Measurements from ENCODE around the gene SATL1. TPM values are rescaled to one million over a fixed set of nuclear protein-coding genes. Genes with fewer than 3 reads are reported as not detected.

Gene SATL1
- total RNA-seq, 1 experiment from 2014 or later, result 0.22 TPM

DNA sequence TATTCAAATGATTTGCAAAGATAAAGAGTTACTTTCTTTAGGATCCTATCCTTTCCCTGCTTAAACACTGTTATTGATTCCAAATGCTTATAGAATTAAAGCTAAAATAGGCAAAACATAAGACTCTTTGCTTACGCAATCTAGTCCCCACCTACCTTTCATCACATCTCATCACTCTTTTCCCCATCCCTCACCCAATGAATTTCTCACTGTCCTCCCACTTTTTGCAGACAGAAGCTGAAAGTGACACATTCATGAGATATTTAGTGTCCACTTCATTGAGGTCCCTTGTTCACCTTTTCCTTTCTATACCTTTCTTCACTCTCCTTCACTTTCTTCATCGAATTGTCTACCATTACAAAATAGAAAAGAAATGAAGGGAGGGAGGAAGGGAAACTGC is 424 bp downstream of the SATL1 start (continued):
- TF ChIP-seq, protein P1, sequence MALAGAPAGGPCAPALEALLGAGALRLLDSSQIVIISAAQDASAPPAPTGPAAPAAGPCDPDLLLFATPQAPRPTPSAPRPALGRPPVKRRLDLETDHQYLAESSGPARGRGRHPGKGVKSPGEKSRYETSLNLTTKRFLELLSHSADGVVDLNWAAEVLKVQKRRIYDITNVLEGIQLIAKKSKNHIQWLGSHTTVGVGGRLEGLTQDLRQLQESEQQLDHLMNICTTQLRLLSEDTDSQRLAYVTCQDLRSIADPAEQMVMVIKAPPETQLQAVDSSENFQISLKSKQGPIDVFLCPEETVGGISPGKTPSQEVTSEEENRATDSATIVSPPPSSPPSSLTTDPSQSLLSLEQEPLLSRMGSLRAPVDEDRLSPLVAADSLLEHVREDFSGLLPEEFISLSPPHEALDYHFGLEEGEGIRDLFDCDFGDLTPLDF (CRISPR knock-in tag; IDR thresholded peaks at IDR 0.05), result no peak

DNA sequence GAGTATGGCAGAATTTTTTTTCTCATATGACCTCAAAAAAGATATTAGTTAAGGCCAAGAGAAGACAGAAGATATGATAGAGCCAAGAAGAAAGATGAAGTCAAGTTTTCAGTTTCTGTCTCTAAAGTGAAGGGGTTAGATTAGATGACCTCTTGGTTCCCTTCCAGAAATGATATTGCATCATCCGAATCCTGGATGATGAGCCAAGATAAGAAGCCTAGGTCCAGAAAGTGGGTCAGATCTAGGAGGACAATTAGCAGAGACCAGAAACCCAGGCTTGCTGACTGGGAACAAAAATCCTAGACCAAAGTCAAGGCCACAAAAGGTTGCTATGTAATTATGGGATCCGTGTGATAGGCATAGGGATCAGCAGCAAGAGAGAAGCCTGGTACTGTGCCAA is 20.2 kb downstream of the SATL1 start:
- no peaks in the 10 kb centered on the region for H3K36me3 Mint-ChIP-seq
- no peak overlapping the region for H3K27ac Mint-ChIP-seq
- no peak for ATAC-seq
- CTCF ChIA-PET, result no interaction called here
- H3K9me3 Mint-ChIP-seq, result no peaks in the 10 kb centered on the region
- H3K4me3 Mint-ChIP-seq, result no peak overlapping the region
- no peaks in the 10 kb centered on the region for H3K4me1 Mint-ChIP-seq
- TF ChIP-seq NFATC4 (CRISPR knock-in tag; IDR thresholded peaks at IDR 0.05) (no peak), NR3C1 (CRISPR knock-in tag; conservative IDR thresholded peaks at IDR 0.05; ENCODE audit: low read depth) (no peak), ELF4 (CRISPR knock-in tag; IDR thresholded peaks at IDR 0.05; ENCODE audit: low read depth) (no peak)
- TF ChIP-seq, protein P2, sequence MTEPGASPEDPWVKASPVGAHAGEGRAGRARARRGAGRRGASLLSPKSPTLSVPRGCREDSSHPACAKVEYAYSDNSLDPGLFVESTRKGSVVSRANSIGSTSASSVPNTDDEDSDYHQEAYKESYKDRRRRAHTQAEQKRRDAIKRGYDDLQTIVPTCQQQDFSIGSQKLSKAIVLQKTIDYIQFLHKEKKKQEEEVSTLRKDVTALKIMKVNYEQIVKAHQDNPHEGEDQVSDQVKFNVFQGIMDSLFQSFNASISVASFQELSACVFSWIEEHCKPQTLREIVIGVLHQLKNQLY (CRISPR knock-in tag; IDR thresholded peaks at IDR 0.05), result no peak
- POLR2A ChIA-PET, result no interaction called here
- H3K27me3 Mint-ChIP-seq (ENCODE audit: low read depth), result 0 out of 2 replicates have a peak, but pooled peaks cover 2% of the 10 kb centered on the region
- no peak for DNase-seq (ENCODE audit: low spot score)

DNA sequence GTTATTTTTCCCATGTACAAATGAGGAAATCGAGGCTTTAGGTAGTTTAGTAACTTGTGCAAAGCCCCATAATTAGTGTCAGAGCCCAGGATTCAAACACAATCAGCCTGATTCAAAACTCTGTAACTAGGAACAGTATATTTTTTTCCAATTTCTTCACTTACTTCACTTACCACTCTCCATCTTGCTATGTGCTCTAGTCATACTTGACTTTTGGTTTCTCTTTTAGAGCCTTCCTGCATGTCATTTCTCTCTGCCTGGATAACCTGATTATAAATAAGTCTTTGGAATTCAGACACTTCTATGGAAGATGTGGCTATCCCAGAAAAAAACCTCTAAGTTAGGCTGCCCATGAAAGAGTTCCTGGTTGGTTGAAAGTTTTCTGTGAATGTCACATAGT is 22.2 kb downstream of the SATL1 start:
- DNase-seq (ENCODE audit: low spot score) (no peak), ATAC-seq (no peak)
- Mint-ChIP-seq H3K9me3 (no peaks in the 10 kb centered on the region), H3K36me3 (no peaks in the 10 kb centered on the region), H3K4me1 (no peaks in the 10 kb centered on the region), H3K27ac (no peak overlapping the region), H3K4me3 (no peak overlapping the region), H3K27me3 (ENCODE audit: low read depth) (0 out of 2 replicates have a peak, but pooled peaks cover 2% of the 10 kb centered on the region)
- POLR2A ChIA-PET, result no interaction called here
- CTCF ChIA-PET, result no interaction called here
- TF ChIP-seq CBFB (CRISPR knock-in tag; IDR thresholded peaks at IDR 0.05; ENCODE audit: low read depth) (no peak), ATF1 (CRISPR knock-in tag; IDR thresholded peaks at IDR 0.05) (no peak), ZNF232 (CRISPR knock-in tag; IDR thresholded peaks at IDR 0.05) (no peak), RORB (CRISPR knock-in tag; IDR thresholded peaks at IDR 0.05) (no peak), GRHL2 (CRISPR knock-in tag; IDR thresholded peaks at IDR 0.05; ENCODE audit: insufficient replicate concordance, severe bottlenecking) (no peak), FOXP1 (CRISPR knock-in tag; IDR thresholded peaks at IDR 0.05; ENCODE audit: borderline replicate concordance) (no peak), ETV6 (CRISPR knock-in tag; IDR thresholded peaks at IDR 0.05) (no peak), NR1H2 (CRISPR knock-in tag; IDR thresholded peaks at IDR 0.05) (no peak), MXD4 (CRISPR knock-in tag; IDR thresholded peaks at IDR 0.05; ENCODE audit: borderline replicate concordance) (no peak)
- TF ChIP-seq, protein P3, sequence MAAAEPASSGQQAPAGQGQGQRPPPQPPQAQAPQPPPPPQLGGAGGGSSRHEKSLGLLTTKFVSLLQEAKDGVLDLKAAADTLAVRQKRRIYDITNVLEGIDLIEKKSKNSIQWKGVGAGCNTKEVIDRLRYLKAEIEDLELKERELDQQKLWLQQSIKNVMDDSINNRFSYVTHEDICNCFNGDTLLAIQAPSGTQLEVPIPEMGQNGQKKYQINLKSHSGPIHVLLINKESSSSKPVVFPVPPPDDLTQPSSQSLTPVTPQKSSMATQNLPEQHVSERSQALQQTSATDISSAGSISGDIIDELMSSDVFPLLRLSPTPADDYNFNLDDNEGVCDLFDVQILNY (CRISPR knock-in tag; IDR thresholded peaks at IDR 0.05), result no peak
- TF ChIP-seq, protein P4, sequence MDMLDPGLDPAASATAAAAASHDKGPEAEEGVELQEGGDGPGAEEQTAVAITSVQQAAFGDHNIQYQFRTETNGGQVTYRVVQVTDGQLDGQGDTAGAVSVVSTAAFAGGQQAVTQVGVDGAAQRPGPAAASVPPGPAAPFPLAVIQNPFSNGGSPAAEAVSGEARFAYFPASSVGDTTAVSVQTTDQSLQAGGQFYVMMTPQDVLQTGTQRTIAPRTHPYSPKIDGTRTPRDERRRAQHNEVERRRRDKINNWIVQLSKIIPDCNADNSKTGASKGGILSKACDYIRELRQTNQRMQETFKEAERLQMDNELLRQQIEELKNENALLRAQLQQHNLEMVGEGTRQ (CRISPR knock-in tag; IDR thresholded peaks at IDR 0.05), result no peak
- TF ChIP-seq, protein P5, sequence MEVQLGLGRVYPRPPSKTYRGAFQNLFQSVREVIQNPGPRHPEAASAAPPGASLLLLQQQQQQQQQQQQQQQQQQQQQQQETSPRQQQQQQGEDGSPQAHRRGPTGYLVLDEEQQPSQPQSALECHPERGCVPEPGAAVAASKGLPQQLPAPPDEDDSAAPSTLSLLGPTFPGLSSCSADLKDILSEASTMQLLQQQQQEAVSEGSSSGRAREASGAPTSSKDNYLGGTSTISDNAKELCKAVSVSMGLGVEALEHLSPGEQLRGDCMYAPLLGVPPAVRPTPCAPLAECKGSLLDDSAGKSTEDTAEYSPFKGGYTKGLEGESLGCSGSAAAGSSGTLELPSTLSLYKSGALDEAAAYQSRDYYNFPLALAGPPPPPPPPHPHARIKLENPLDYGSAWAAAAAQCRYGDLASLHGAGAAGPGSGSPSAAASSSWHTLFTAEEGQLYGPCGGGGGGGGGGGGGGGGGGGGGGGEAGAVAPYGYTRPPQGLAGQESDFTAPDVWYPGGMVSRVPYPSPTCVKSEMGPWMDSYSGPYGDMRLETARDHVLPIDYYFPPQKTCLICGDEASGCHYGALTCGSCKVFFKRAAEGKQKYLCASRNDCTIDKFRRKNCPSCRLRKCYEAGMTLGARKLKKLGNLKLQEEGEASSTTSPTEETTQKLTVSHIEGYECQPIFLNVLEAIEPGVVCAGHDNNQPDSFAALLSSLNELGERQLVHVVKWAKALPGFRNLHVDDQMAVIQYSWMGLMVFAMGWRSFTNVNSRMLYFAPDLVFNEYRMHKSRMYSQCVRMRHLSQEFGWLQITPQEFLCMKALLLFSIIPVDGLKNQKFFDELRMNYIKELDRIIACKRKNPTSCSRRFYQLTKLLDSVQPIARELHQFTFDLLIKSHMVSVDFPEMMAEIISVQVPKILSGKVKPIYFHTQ (CRISPR knock-in tag; IDR thresholded peaks at IDR 0.05), result no peak
- TF ChIP-seq, protein P6, sequence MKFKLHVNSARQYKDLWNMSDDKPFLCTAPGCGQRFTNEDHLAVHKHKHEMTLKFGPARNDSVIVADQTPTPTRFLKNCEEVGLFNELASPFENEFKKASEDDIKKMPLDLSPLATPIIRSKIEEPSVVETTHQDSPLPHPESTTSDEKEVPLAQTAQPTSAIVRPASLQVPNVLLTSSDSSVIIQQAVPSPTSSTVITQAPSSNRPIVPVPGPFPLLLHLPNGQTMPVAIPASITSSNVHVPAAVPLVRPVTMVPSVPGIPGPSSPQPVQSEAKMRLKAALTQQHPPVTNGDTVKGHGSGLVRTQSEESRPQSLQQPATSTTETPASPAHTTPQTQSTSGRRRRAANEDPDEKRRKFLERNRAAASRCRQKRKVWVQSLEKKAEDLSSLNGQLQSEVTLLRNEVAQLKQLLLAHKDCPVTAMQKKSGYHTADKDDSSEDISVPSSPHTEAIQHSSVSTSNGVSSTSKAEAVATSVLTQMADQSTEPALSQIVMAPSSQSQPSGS (CRISPR knock-in tag; IDR thresholded peaks at IDR 0.05; ENCODE audit: borderline replicate concordance, low read depth), result no peak
